Liver (tissue), 3 donors: ENCODE results near the gene UAP1.

Experiments used
- EGR1 ChIP-seq, 2 donors: IDR thresholded peaks; 2 replicates each; pipeline ENCODE4 v1.6.1; 2016 to 2018; ENCODE audit warnings: antibody characterized with exemption in 2 of 2, low read depth in 2 of 2
- FOXA1 ChIP-seq: IDR thresholded peaks from 2 replicates; pipeline ENCODE4 v1.6.1; 2016; ENCODE audit warnings: antibody characterized with exemption
- HNF4A ChIP-seq, 2 donors: conservative IDR thresholded peaks; 2 replicates each; pipeline ENCODE4 v1.6.1; 2016; ENCODE audit warnings: antibody characterized with exemption in 2 of 2, mild to moderate bottlenecking in 2 of 2
- RAD21 ChIP-seq, 2 donors: IDR thresholded peaks; 2 replicates each; pipeline ENCODE4 v1.6.1; 2016; ENCODE audit warnings: antibody characterized with exemption in 2 of 2, mild to moderate bottlenecking in 2 of 2
- SP1 ChIP-seq: IDR thresholded peaks from 2 replicates; pipeline ENCODE4 v1.6.1; 2018; ENCODE audit warnings: antibody characterized with exemption, mild to moderate bottlenecking
- TAF1 ChIP-seq: conservative IDR thresholded peaks from 2 replicates; pipeline ENCODE4 v1.6.1; 2016; ENCODE audit warnings: antibody characterized with exemption, mild to moderate bottlenecking
- TF ChIP-seq, protein P1 (sequence below): fragments of 150-350 bp; IDR thresholded peaks from 2 replicates; pipeline ENCODE4 v1.5.1; 2017; ENCODE audit warnings: improper control_type of control experiment, low read depth, low read length; ENCODE audit not compliant: missing input control
- TF ChIP-seq, protein P2 (sequence below): IDR thresholded peaks from 2 replicates; pipeline ENCODE4 v1.6.1; 2016; ENCODE audit warnings: antibody characterized with exemption
- TF ChIP-seq, protein P3 (sequence below): IDR thresholded peaks from 2 replicates; pipeline ENCODE4 v1.6.1; 2016; ENCODE audit warnings: antibody characterized with exemption, mild to moderate bottlenecking
- donor health status: healthy.
- donor health status: healthy.

DNA sequence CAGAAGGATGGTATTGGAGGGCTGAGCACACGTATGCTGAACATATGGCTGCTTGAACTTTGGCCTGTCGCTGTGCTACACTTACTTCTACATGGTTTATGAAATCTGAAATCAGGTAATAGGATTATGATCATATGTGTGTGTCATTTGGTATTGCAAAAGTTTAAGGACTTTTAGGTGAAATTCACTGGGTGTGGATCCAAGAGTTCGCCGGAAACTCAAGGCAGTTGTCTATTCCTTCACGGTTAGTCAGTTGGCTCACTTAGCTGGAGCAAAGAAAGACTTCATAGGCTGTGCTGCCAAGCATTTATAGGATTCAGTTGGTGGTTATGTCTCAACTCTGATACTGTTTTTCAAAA, 927 bp downstream of the UAP1 start:
- TF ChIP-seq, protein P1, sequence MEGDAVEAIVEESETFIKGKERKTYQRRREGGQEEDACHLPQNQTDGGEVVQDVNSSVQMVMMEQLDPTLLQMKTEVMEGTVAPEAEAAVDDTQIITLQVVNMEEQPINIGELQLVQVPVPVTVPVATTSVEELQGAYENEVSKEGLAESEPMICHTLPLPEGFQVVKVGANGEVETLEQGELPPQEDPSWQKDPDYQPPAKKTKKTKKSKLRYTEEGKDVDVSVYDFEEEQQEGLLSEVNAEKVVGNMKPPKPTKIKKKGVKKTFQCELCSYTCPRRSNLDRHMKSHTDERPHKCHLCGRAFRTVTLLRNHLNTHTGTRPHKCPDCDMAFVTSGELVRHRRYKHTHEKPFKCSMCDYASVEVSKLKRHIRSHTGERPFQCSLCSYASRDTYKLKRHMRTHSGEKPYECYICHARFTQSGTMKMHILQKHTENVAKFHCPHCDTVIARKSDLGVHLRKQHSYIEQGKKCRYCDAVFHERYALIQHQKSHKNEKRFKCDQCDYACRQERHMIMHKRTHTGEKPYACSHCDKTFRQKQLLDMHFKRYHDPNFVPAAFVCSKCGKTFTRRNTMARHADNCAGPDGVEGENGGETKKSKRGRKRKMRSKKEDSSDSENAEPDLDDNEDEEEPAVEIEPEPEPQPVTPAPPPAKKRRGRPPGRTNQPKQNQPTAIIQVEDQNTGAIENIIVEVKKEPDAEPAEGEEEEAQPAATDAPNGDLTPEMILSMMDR: no peak
- TF ChIP-seq SP1: no peak
- no peak for TF ChIP-seq FOXA1
- no peak for TF ChIP-seq TAF1
- peak in 1 of 2 donors; percentile 11 for TF ChIP-seq RAD21 (IDR thresholded peaks at IDR 0.05)
- TF ChIP-seq, protein P2, sequence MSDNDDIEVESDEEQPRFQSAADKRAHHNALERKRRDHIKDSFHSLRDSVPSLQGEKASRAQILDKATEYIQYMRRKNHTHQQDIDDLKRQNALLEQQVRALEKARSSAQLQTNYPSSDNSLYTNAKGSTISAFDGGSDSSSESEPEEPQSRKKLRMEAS: no peak
- peak; percentile 23 to 54 for TF ChIP-seq HNF4A (conservative IDR thresholded peaks at IDR 0.05)
- TF ChIP-seq, protein P3, sequence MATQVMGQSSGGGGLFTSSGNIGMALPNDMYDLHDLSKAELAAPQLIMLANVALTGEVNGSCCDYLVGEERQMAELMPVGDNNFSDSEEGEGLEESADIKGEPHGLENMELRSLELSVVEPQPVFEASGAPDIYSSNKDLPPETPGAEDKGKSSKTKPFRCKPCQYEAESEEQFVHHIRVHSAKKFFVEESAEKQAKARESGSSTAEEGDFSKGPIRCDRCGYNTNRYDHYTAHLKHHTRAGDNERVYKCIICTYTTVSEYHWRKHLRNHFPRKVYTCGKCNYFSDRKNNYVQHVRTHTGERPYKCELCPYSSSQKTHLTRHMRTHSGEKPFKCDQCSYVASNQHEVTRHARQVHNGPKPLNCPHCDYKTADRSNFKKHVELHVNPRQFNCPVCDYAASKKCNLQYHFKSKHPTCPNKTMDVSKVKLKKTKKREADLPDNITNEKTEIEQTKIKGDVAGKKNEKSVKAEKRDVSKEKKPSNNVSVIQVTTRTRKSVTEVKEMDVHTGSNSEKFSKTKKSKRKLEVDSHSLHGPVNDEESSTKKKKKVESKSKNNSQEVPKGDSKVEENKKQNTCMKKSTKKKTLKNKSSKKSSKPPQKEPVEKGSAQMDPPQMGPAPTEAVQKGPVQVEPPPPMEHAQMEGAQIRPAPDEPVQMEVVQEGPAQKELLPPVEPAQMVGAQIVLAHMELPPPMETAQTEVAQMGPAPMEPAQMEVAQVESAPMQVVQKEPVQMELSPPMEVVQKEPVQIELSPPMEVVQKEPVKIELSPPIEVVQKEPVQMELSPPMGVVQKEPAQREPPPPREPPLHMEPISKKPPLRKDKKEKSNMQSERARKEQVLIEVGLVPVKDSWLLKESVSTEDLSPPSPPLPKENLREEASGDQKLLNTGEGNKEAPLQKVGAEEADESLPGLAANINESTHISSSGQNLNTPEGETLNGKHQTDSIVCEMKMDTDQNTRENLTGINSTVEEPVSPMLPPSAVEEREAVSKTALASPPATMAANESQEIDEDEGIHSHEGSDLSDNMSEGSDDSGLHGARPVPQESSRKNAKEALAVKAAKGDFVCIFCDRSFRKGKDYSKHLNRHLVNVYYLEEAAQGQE: no peak
- no peak for TF ChIP-seq EGR1 (IDR thresholded peaks at IDR 0.05; ENCODE audit: low read depth in 2 of 2)
